NOMO-1 treated with DMSO at 0.1 percent for 48 hours (cell line): ENCODE results near the gene U2AF1L4.

Experiments used
- DNase-seq: peaks from one replicate; lab custom pipeline; 2025; ENCODE audit not compliant: unreplicated experiment; lab: John Stamatoyannopoulos, UW

U2AF1L4 gene

DNA sequence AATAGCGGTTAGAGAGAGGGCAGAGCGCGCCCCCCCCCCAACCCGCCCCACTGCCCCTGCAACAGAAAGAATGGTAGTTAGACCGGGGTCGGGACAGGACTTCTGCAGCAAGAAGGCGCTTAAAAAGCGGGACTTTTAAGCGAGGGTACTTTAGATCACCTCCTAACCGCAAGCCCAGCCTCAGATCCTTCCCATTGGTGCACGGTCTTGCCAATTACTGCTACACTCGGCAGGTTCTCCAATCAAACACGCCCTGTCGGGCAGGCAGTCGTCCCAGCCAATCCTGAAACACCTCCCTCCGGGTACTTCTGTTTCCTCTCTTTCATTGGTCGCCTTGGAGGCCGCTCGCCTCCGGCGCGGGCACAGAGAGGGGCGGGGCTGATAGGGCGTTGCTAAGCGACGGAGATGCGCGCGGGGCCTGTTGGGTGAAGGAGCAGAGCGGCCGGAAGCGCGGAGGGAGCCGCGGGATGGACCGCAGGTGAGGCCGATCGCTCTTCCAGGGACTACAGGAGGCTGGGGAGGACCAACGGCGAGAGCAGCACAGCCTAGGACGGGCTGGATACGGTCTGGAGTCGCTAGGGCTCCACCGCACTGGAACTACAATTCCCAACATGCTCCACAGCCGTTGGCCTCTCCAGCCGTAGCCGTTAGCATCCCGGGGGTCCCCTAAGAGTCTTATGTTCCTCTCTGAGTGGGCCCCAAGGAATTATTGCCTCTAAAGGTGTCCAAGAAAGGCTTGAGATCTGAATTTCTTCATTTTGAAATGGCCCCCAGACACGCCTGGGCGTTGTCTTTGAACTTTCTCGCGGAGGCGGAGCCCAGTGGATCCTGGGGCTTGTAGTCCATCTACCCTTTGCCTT, 12.8 kb upstream of the U2AF1L4 start, which contains the start of gene PROSER3:
Gene PROSER3, plus strand, starts transcription at position 428 of the 860 bp plus-strand sequence. Its CDS starts 40 bp downstream, at position 468.
- peak; percentile 99 for DNase-seq

DNA sequence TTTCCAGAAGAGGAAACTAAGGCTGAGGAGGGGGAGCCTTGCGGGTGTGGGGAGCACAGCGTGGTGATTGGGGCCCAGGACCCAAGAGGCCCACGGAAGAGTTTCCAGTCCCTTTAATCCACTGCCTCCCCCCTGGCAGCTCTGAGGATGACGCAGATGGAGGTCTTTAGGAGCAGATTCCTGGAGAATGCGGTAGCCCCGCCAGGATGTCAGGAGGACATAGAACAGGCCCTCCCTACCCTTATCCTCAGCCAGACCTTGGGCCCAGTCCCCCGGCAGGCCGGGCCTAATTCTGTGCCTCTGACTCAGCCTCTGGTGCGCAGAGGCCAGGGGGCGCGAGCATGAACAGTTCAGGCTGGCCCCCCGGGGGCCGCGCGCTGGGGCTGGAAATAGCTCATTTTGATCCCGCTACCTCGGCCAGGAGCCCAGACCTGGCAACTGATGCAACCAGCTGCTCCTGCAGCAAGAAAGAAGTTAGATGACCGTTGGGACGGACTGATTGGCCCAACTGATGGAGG, 12.1 kb upstream of the U2AF1L4 start:
- DNase-seq: no peak

GRCh38 chr19:35756377-35757230, 11.4 kb upstream of the U2AF1L4 start, which contains the start of gene HSPB6:
Gene HSPB6 (minus strand): TSS chr19:35757029. CDS start chr19:35757008, 21 bp downstream.
- DNase-seq: no peak

GRCh38 chr19:35755550-35756376, 10.5 kb upstream of the U2AF1L4 start:
- DNase-seq: no peak

- no peak for DNase-seq
Observed at GRCh38 chr19:35755131-35755549, 9.9 kb upstream of the U2AF1L4 start.

GRCh38 chr19:35754370-35755130, 9.3 kb upstream of the U2AF1L4 start:
- DNase-seq: no peak

- no peak for DNase-seq
Observed at GRCh38 chr19:35753634-35754369, 8.6 kb upstream of the U2AF1L4 start.

DNA sequence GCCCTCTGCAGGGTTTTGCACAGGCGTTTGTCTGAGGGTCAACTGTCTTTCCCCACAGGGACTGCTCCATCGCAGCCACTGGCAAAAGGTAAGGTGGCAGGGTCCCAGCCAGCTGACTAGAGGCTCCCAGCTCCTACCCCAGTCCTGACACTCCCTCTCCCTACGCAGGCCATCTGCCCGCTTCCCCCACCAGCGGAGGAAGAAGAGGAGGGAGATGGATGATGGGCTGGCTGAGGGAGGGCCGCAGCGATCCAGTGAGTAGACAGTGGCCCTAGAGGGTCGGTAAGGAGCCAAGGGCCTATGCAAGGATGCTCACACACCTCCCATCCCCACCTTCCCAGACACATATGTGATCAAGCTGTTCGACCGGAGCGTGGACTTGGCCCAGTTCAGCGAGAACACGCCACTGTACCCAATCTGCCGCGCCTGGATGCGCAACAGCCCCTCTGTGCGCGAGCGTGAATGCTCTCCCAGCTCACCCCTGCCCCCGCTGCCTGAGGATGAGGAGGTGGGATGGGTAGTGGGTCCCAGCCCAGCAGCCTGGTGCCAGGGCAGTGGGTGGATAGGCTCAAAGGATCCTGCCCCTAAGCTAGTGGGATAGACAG, 7.6 kb upstream of the U2AF1L4 start:
- no peak for DNase-seq

GRCh38 chr19:35751839-35752745, 6.9 kb upstream of the U2AF1L4 start:
- no peak for DNase-seq

DNA sequence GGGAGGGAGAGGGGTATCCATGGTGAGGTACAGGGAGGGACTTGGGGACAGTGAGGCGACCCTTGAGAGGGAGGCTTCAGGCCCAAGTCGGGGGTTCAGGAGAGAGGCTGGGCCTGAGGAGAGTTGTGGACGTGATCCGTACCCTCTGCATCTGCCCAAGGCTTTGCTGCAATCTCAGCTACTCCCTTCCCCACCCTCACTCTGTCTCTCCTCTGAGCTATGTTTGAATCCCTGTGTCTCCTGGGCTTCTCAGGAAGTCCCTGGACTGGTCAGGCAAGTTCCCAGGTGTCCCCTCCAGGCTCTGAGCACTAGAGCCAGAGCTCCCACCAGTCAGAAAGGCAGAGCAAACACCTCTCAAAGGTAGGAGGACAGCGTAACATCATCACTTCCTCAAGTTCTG, 4.9 kb upstream of the U2AF1L4 start:
- no peak for DNase-seq

- DNase-seq: peak; percentile 98
Observed at GRCh38 chr19:35748106-35749020, 3.1 kb upstream of the U2AF1L4 start, which contains the start of gene LIN37. Gene LIN37 (plus strand): TSS chr19:35748576. CDS start chr19:35748725, 149 bp downstream.

GRCh38 chr19:35746531-35746930, 1.3 kb upstream of the U2AF1L4 start:
- no peak for DNase-seq

DNA sequence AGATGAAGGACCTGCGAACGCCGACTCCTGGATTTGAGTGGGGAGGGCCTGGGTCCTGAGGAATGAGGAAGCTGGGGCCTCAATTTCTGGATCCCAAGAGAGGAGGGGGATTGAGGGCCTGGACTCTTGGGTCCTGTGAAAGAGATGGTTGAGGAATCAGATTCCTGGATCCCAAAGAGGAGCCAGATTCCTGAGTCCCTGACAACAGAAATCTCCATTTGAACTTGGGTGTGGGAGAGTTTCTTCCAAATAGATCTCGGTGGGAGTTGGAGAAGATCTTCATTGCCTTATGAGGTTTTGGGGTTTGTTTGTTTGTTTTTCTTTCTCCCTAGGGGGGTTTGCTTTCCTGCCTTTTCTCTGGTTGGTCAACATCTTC, 857 bp upstream of the U2AF1L4 start:
- DNase-seq: no peak

GRCh38 chr19:35744430-35745327, 539 bp downstream of the U2AF1L4 start:
- DNase-seq: peak; percentile 90

DNA sequence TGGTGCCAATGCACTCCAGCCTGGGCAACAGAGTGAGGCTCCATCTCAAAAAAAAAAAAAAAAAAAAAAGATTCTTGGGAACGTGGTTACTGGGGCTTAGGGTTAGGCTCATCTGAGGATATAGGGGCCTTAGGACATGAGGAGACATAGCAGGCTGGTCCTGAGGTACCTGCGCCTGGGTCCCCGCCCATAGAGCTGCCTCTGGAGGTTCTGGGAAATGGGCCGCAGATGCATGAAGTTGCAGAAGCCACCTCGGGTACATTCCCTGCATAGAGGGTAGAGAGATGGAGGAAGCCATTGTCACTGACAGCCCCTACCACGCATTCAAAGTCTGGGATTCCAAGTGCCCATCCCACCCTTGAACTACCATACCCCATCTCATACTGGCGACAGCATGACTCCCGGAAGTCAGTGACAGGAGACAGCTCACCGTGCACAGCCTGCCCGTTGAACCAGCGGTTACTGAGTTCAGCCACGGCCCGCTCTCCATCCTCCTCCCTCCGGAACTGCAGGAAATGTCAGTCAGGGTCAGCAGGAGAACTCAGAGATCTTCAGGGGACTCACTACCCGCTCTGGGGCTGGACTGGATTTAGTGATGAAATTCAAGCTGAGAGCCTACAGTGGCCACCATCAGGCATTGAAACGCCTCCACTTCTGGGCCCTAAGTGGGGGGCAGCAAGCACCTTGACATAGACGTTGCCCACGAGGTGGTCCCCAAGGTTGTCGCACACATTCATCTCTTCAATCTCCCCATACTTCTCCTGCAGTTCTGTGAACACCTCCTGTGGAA, 1.4 kb downstream of the U2AF1L4 start:
- no peak for DNase-seq
